Retinal pigment epithelial cell (primary cell): ENCODE results near the gene SF3B5.

ENCODE experiments used
- DNase-seq: peaks from one replicate; pipeline ENCODE4 v3.0.0-alpha.2; 2010; ENCODE audit warnings: low read depth
- H3K4me3 ChIP-seq: 2 replicates; pipeline ENCODE4 v1.5.1; 2011; ENCODE audit warnings: mild to moderate bottlenecking, low read length, control low read depth, moderate library complexity
- TF ChIP-seq, protein P1 (sequence below): conservative IDR thresholded peaks from 2 replicates; pipeline ENCODE4 v1.5.1; 2011; ENCODE audit warnings: low read depth, low read length, control low read depth, inconsistent platforms

The SF3B5 gene

DNA sequence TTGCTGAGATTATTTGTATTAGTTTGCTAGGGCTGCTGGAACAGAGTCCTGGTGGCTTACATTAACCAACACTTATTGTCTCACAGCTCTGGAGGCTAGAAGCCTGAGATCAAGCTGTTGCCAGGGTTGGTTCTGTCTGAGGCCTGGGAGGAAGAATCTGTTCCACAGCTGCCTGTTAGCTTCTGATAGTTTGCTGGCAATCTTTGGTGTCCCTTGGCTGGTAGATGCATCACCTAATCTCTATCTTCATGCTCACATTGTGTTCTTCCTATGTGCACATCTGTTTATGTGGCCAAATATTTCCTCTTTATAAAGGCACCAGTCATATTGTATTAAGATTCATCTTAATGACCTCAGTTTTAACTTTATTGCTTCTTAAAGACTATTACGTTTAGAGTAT, 19.5 kb downstream of the SF3B5 start:
- no peak for DNase-seq
- TF ChIP-seq, protein P1, sequence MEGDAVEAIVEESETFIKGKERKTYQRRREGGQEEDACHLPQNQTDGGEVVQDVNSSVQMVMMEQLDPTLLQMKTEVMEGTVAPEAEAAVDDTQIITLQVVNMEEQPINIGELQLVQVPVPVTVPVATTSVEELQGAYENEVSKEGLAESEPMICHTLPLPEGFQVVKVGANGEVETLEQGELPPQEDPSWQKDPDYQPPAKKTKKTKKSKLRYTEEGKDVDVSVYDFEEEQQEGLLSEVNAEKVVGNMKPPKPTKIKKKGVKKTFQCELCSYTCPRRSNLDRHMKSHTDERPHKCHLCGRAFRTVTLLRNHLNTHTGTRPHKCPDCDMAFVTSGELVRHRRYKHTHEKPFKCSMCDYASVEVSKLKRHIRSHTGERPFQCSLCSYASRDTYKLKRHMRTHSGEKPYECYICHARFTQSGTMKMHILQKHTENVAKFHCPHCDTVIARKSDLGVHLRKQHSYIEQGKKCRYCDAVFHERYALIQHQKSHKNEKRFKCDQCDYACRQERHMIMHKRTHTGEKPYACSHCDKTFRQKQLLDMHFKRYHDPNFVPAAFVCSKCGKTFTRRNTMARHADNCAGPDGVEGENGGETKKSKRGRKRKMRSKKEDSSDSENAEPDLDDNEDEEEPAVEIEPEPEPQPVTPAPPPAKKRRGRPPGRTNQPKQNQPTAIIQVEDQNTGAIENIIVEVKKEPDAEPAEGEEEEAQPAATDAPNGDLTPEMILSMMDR = no peak
- no peak overlapping the region for H3K4me3 ChIP-seq

DNA sequence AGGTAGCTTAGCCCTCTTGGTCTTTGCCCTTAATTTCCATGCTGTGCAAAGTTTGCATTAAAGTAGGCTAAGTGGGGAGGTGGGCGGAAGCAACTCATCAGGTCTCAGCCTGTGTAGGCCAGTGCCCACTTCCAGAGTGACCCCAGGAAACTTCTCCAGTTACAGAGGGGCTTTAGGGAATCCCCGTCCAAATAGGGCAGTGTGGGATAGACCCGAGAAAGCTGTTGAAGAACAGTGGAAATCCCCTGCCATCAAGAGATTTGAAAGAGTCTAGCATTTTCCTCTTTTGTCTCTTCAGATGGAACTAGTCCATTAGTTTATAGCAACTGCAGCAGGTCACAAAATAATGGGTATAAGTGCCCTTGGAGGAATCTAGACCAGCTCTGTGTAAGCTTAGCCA, 20.2 kb downstream of the SF3B5 start:
- TF ChIP-seq, protein P1 = no peak
- no peak for DNase-seq
- H3K4me3 ChIP-seq = no peak overlapping the region

DNA sequence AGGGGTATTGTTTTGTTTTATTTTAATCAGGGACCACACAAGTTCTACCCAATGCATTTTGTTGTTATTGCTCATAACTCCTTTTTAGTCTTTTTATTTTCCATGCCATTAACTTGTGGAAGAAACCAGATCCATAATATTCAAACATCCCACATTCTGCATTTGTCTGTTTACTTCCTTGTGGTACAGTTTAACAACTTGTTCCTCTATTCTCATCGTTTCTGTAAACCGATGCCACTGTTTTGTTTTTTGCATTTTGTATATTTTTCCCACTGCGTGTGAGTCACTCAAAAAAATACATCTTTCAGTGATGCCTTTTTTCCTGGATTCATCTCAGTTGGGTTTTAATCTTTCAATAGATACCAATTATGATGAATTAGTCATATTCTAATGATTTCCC, 22.3 kb downstream of the SF3B5 start:
- TF ChIP-seq, protein P1 = no peak
- no peak overlapping the region for H3K4me3 ChIP-seq
- DNase-seq = no peak

DNA sequence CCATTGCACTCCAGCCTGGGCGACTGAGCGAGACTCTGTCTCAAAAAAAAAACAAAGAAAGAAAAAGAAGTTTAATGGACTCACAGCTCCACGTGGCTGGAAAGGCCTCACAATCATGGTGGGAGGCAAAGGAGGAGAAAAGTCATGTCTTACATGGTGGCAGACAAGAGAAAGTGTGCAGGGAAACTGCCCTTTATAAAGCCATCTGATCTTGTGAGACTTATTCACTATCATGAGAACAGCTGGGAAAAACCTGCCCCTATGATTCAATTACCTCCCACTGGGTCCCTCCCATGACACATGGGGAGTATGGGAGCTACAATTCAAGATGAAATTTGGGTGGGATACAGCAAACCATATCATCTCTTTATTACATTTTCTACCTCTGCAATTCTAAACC, 25.9 kb downstream of the SF3B5 start:
- TF ChIP-seq, protein P1 = no peak
- no peak for DNase-seq
- no peak overlapping the region for H3K4me3 ChIP-seq

DNA sequence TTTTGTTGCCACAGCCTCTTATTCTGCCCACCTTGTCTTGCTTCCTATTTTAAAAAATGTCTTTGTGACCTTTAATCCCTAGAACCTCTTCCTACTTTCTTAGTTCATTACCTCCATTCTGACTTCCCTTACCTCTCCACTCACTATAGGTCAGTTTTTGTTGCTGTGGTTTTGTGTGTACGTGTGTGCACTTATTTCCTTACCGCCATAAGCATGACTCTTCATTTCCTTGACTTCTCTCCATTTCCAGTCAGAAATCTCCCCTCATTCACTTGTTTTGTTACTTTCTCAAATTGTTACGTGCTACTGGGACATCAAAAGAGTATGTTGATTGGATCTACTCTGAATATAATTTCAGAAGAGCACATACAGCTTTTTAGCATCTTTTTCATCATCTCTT, 26.6 kb downstream of the SF3B5 start:
- no peak for DNase-seq
- TF ChIP-seq, protein P1 = no peak
- H3K4me3 ChIP-seq = no peak overlapping the region

DNA sequence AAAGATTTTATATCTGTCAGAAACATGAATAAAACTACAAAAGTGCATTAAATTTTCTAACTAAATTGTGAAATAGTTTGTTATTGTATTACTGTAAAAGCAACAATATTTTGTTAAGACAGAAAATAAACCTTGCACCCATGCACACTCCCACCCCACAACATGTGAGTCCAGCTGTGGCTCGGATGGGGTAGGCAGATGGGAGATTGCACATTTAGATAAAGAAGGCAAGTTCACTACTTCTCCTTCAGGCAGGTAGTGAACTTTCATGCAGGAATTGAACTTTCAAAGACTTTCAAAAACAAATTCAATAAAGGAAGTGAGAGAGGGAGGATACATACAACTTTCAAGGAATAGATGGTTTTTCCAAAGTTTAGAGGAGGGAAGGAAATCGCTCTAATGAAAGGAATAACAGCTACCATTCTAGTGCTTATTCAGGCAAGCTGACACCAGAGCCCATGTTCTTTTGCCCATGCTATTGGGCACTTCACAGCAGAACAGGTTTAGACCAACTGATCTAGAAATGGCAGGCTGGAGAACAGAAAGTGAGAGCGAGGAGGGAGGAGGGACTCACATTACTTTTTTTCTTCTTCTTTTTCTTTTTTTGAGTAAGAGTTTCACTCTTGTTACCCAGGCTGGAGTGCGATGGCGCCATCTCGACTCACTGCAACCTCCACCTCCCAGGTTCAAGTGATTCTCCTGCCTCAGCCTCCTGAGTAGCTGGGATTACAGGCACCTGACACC, 28.5 kb downstream of the SF3B5 start:
- no peak for DNase-seq
- H3K4me3 ChIP-seq = no peak overlapping the region
- TF ChIP-seq, protein P1 = no peak

DNA sequence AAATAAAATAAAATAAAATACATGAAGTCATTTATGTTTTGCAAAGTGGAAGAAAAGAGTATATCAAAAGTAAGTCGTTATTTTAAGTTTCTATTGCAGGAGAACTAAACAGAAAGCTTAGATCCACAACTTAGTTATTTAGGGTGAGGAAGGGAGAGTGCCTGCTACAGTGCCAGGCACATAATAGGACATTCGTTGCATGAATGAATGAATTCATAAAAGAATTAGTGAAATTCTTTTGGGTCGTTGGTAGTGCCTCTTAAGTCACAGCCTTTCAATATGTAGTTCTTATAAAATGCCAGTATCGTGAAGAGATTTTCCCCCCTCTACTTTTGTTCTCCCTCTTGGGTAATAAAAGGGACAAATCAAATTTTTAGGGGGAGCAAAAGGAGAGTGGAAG, 29.1 kb downstream of the SF3B5 start:
- no peak overlapping the region for H3K4me3 ChIP-seq
- TF ChIP-seq, protein P1 = no peak
- DNase-seq = no peak
